SHP77 treated with DMSO at 0.1 percent for 48 hours (cell line): ENCODE results near the gene COX6A2.

Source experiments
- DNase-seq: peaks from one replicate; lab custom pipeline; 2025; lab: John Stamatoyannopoulos, UW

Gene COX6A2

DNA sequence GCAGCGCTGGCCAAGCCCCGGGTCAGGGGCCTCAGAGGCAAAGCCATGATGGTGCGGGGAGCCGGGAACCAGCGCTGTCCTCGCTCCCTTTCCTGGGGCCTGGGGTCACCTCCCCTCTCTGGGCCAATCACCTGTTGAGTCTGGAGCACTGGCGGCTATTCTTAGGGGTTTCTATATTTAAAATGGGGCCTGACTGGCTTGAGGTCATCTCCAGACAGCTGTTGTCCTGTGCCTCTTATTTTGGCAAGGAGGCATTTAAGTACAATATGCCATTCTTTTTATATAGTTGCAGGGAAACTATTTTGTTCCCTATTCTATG, at the start of gene COX6A2:
TSS of gene COX6A2 (minus strand) at position 82 of the 319 bp plus-strand sequence. CDS start at position 47, 35 bp downstream.
- no peak for DNase-seq

DNA sequence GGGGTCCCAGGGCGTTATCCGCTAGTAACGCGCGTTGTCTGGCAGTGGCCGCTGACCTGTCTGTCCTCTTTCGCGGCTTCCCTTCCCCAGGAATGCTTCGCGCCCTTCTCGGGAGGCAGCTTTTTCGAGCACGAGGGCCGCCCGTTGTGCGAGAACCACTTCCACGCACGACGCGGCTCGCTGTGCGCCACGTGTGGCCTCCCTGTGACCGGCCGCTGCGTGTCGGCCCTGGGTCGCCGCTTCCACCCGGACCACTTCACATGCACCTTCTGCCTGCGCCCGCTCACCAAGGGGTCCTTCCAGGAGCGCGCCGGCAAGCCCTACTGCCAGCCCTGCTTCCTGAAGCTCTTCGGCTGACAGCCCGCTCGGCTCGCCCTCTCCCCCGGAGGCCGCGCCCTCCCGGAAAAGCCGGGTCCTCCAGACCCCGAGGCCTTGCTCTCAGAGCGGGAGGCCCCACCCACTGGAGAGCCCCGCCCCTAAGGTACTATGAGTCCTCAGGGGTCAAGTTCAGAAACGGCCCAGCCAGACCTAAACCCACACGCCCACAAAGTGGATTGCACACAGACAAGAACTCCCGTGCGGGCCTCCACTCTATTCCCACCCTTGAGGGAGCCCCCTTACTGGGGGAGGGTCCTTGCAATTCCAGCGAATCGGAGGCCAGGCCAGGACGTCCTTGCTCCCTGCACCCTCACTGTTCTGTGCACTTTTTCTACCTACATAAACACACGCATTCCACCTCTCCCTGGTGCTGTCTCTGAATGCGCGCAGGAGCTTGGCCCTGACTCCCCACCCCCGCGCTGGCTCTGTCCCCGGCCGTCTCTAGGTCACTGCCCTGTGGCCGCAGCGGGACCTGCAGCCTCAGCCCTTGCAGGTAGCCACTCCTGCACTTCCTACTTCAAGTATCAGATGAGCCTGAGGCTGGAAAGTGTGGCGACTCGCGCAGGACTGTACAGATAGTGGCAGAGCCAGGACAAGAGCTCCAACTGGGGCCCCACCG, 49.4 kb upstream of the COX6A2 start:
- peak; percentile 35 for DNase-seq

GRCh38 chr16:31476303-31477219, 48.4 kb upstream of the COX6A2 start:
- peak; percentile 44 for DNase-seq

DNA sequence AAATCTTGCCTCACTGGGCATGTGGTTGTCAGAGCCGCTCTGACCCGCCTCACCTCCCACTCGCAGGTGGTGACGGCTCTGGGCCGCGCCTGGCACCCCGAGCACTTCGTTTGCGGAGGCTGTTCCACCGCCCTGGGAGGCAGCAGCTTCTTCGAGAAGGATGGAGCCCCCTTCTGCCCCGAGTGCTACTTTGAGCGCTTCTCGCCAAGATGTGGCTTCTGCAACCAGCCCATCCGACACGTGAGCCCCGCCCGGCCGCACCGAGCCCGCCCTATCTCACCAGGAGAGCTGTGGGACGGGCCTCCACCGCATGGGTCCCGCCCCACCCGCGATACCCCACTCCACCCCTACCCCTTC, 47.8 kb upstream of the COX6A2 start:
- no peak for DNase-seq

- DNase-seq = no peak
These were observed 46.9 kb upstream of the COX6A2 start for GRCh38 chr16:31474773-31475738.

- DNase-seq = no peak
These were observed 46.1 kb upstream of the COX6A2 start for GRCh38 chr16:31474173-31474714.

DNA sequence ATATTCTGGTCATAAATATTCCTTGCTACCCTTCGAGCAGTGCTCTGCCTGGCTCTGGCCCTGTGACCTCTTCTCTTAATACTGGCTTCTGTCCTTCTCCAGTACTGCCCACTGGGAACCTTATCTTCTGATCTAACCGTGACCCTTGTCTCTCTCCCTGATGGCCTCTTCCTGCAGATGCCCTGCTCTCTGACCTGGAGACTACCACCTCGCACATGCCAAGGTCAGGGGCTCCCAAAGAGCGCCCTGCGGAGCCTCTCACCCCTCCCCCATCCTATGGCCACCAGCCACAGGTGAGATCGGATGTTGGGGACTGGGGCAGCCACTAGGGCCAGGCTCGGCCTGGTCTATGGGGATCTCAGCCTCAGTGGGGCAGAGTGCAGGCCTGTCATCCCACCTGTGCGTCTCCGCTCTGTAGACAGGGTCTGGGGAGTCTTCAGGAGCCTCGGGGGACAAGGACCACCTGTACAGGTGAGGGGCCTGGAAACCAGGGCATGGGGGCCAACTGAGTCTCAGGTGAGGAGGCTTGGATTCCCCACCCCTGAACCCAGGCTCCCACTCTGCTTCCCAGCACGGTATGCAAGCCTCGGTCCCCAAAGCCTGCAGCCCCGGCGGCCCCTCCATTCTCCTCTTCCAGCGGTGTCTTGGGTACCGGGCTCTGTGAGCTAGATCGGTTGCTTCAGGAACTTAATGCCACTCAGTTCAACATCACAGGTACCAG, 45.3 kb upstream of the COX6A2 start:
- no peak for DNase-seq

DNA sequence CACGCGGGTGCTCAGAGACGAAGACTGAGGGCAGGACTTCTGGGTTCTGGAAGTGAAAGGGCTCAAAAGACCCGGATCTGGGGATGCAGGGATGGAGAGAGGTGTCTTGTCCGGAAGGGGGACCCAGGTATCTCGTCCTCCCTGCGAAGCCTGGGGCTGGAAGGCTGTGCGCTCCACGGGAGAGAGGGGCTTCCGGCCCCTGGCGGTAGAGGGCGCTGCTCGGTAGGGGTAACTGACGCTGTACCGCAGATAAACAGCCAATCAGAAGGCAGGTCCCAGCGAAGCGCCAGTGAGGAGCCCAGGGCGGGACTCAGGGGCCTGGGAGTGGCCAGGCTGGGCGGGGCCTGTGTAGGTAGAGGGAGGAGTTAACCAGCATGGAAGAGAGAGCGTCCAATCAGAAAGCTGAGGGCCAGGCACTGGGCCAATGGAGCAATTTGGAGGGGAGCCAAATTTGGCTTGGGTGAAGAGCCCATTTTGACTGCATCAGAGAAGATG, 44.6 kb upstream of the COX6A2 start:
- peak; percentile 93 for DNase-seq

DNA sequence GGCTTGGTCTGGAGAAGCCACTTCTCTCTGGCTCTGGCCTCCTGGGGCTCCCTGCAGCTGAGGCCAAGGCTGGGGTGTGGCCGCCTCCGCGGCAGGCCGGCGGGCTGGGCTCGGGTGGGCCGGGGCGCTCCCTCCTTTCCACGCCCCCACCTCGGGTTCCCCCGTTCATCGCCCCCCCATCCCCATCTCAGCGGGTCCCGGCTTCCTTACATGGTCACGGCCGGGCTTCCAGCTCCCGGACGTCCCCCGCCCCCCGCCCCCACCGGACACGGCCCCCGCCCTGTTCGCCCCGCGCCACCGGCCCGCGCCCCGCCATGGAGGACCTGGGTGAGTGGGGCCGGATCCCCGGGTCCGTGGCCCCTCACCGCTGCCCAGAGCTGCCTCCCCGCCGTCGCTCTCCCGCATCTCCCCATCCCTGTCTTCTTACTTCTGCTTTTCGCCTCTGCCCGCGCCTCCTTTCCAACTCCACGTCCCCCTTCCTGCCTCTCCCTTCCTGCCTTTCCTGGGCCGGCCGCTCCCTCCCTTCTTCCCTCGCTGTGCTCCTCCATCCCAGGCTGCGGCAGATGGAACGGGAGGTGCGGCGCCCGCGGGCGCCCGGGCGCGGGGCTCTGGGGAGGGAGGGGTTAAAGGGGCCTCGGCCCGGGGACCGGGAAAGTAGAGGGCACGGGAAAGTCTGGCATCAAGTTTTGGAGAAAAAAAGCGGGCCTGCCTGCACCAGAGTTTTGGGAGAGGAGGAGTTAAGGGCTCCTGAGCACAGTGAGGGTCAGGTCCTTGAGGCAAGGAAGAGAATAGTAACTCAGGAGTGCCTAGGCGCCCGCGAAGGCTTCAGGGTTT, 43.9 kb upstream of the COX6A2 start, which contains the start of gene TGFB1I1:
TSS of gene TGFB1I1 (plus strand) at position 278 of the 834 bp plus-strand sequence. CDS start at position 315, 37 bp downstream.
- no peak for DNase-seq

DNA sequence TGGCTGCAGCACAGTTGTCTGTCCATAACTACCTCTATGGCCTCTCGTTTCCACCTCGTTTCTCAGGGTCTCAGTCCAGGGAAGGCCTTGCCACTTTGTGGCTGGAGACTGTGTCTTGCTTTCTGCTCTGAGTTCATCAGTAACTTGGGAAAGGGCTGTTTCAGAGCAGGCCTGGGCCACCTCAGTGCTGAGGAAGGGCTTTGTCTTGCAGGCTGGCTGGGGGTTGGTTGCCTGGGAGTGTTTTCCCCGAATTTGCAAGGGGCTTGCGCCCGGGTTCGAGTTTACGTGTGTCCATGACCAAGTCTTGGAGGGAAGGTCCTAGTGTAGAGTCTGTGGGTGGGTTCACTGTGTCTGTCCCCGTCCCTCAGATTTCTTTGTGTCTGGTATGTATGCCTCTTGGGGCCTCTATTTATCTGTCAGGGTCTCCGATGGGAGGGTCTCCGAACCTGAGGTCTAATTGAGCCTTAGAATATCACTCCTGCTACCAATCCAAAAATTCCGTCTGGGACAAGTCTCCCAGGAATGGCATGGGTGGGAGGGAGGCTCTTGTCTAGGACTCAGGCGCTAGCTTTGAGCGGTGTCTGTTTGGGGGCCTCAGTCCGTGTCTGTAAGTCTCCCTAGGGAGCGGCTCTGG, 43.2 kb upstream of the COX6A2 start:
- no peak for DNase-seq

GRCh38 chr16:31470615-31471014, 42.5 kb upstream of the COX6A2 start:
- no peak for DNase-seq

DNA sequence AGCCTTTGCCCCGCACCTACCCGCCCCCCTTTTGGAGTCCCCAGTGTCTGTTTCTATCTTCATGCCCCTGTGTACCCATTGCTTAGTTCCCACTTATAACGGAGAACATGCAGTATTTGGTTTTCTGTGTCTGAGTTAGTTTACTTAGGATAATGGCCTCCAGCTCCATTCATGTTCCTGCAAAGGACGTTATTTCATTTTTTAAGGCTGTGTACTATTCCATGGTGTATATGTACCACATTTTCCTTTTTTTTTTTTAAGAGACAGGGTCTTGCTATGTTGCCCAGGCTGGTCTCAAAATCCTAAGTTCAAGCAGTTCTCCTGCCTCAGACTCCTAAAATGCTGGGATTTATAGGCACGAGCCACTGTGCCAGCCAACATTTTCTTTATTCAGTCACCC, 39.7 kb upstream of the COX6A2 start:
- DNase-seq = no peak

DNA sequence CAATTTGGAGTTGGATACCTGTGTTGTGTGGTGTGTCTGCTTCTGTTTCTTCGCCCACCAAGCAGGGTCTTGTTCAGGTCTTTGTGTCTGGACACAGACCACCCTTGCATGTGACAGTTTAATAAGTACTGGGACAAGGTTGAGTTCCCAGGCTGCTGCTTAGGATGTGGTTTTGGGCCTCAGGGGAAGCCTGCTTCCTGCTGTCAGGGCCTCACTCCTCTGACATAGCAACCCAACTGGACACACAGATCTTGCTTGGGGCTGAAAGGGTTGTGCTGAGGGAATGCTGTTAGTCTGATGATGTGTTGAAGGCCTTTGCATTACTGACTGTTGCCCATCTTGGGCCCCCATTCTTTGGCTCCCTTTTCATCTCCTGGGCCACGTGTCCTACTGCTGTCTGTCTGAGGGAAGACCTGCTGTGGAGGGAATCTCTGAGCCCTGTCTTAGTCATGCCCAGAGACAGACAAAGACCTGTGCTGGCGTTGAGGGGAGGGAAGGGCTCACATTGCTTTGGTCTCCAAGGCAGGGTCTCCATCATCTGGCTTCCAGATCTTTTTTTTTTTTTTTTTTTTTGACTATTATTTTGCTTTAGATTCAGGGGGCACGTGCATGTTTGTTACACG, 39.1 kb upstream of the COX6A2 start:
- DNase-seq = no peak

- DNase-seq = no peak
These were observed 38.3 kb upstream of the COX6A2 start for GRCh38 chr16:31466381-31466841.

GRCh38 chr16:31465788-31466370, 37.7 kb upstream of the COX6A2 start:
- DNase-seq = no peak

GRCh38 chr16:31464781-31465260, 36.7 kb upstream of the COX6A2 start:
- DNase-seq = no peak

GRCh38 chr16:31464348-31464769, 36.2 kb upstream of the COX6A2 start:
- no peak for DNase-seq
